Fibroblast of pulmonary artery (primary cell): ENCODE results near the gene UAP1L1.

Source experiments
- DNase-seq: peaks from one replicate; pipeline ENCODE4 v3.0.0-alpha.2; 2010; ENCODE audit warnings: low read depth
- H3K4me3 ChIP-seq: replicated peaks from 2 replicates; pipeline ENCODE4 v1.5.1; 2011; ENCODE audit warnings: low read depth, mild to moderate bottlenecking, control low read depth, low read length, moderate library complexity
- CTCF ChIP-seq: IDR thresholded peaks from 2 replicates; pipeline ENCODE4 v1.5.1; 2011; ENCODE audit warnings: mild to moderate bottlenecking, control low read depth, low read length, inconsistent platforms; ENCODE audit errors: missing control alignments

The UAP1L1 gene

GRCh38 chr9:137067860-137068538 is 9.3 kb upstream of the UAP1L1 start:
- DNase-seq = peak; percentile 83
- peak; percentile 82 for TF ChIP-seq CTCF
- no peak overlapping the region for H3K4me3 ChIP-seq

GRCh38 chr9:137068539-137069507 is 8.5 kb upstream of the UAP1L1 start:
- H3K4me3 ChIP-seq = no peak overlapping the region
- TF ChIP-seq CTCF = no peak
- DNase-seq = no peak

- DNase-seq = no peak
- TF ChIP-seq CTCF = no peak
- H3K4me3 ChIP-seq = no peak overlapping the region
These were observed 7.7 kb upstream of the UAP1L1 start for GRCh38 chr9:137069508-137070091.

GRCh38 chr9:137070201-137070905 is 7.0 kb upstream of the UAP1L1 start, which contains the start of gene SAPCD2:
SAPCD2 (minus strand) TSS chr9:137070557; CDS start chr9:137070460, 97 bp downstream.
- peak; percentile 81 for DNase-seq
- H3K4me3 ChIP-seq = peak within 1 kb of the TSS; percentile 36
- no peak for TF ChIP-seq CTCF

GRCh38 chr9:137070906-137071275 is 6.4 kb upstream of the UAP1L1 start:
- H3K4me3 ChIP-seq = peak overlapping the region; percentile 36
- no peak for DNase-seq
- no peak for TF ChIP-seq CTCF

GRCh38 chr9:137071282-137071681 is 6.0 kb upstream of the UAP1L1 start:
- TF ChIP-seq CTCF = no peak
- H3K4me3 ChIP-seq = no peak overlapping the region
- no peak for DNase-seq
